Mesothelial cell of epicardium (in vitro differentiated cells): ENCODE data around the gene RAB17. TPM values are rescaled to one million over a fixed set of nuclear protein-coding genes. Genes with fewer than 3 reads are reported as not detected.

Source experiments
- DNase-seq, 2 experiments: peaks; one replicate each; pipeline ENCODE4 v3.0.0; 2021; ENCODE audit warnings: low spot score in 2 of 2; ENCODE audit not compliant: unreplicated experiment in 2 of 2
- H3K27ac Mint-ChIP-seq: 2 replicates; pipeline ENCODE4 v1.8.0; 2021; ENCODE audit warnings: mixed read lengths
- H3K27me3 Mint-ChIP-seq: 2 replicates; pipeline ENCODE4 v1.8.0; 2021; ENCODE audit warnings: low read depth, mixed read lengths
- H3K36me3 Mint-ChIP-seq: 2 replicates; pipeline ENCODE4 v1.8.0; 2021; ENCODE audit warnings: mixed read lengths
- H3K4me1 Mint-ChIP-seq: 2 replicates; pipeline ENCODE4 v1.8.0; 2021; ENCODE audit warnings: mixed read lengths
- H3K4me3 Mint-ChIP-seq: 2 replicates; pipeline ENCODE4 v1.8.0; 2021; ENCODE audit warnings: mild to moderate bottlenecking, moderate library complexity, mixed read lengths
- H3K9me3 Mint-ChIP-seq: 2 replicates; pipeline ENCODE4 v1.8.0; 2021; ENCODE audit warnings: mixed read lengths
- total RNA-seq: library from RNA; stranded (reverse); gene quantifications from 3 replicates; pipeline ENCODE4 v1.2.1, GENCODE V29; 2021
- TF ChIP-seq, protein P1 (sequence below): fragments of 200-600 bp; sonication (generic); IDR thresholded peaks from one replicate; pipeline ENCODE4 v1.5.0; 2021; ENCODE audit warnings: antibody characterized with exemption; ENCODE audit not compliant: unreplicated experiment

Gene RAB17
- total RNA-seq, 1 donor from 2014 or later: 10.6 TPM

DNA sequence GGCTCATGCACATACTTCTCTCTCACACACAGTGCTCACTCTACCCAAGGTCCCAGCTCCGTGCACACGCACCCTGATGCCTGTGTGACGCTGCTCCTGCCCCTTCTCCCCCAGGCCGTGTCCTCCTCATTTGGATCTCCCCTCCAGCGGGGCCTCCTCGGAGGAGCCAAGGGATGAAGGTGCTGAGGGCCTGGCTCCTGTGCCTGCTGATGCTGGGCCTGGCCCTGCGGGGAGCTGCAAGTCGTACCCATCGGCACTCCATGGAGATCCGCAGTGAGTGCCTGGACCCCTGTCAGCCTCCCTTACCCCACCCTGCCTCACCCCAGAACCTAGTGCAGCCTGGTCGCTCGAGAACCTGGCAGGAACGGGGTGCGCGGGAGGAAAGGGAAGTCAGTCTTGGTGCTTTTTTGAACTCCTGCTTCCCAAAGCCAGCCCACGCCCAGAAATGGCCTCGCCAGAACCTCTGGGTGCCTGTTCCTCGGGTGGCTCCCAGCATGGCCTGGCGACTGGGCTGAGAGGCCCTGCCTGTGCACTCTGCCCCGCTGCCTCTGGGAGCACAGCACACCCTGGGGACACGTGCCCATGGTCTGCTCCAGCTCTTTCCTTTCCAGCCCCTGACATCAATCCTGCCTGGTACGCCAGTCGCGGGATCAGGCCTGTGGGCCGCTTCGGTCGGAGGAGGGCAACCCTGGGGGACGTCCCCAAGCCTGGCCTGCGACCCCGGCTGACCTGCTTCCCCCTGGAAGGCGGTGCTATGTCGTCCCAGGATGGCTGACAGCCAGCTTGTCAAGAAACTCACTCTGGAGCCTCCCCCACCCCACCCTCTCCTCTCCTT, 23.9 kb downstream of the RAB17 start, which contains the start of gene PRLH:
TSS of gene PRLH (plus strand) at position 174 of the 835 bp plus-strand sequence. CDS start at position 174, 0 bp downstream.
- Mint-ChIP-seq H3K27ac (no peak within 1 kb of the TSS), H3K36me3 (no peaks in the 10 kb centered on the region), H3K4me1 (no peaks in the 10 kb centered on the region), H3K27me3 (peaks cover 18% of the 10 kb centered on the region), H3K4me3 (no peak within 1 kb of the TSS), H3K9me3 (peaks cover 3% of the 10 kb centered on the region)
- TF ChIP-seq, protein P1, sequence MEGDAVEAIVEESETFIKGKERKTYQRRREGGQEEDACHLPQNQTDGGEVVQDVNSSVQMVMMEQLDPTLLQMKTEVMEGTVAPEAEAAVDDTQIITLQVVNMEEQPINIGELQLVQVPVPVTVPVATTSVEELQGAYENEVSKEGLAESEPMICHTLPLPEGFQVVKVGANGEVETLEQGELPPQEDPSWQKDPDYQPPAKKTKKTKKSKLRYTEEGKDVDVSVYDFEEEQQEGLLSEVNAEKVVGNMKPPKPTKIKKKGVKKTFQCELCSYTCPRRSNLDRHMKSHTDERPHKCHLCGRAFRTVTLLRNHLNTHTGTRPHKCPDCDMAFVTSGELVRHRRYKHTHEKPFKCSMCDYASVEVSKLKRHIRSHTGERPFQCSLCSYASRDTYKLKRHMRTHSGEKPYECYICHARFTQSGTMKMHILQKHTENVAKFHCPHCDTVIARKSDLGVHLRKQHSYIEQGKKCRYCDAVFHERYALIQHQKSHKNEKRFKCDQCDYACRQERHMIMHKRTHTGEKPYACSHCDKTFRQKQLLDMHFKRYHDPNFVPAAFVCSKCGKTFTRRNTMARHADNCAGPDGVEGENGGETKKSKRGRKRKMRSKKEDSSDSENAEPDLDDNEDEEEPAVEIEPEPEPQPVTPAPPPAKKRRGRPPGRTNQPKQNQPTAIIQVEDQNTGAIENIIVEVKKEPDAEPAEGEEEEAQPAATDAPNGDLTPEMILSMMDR: no peak
- DNase-seq: no peak

DNA sequence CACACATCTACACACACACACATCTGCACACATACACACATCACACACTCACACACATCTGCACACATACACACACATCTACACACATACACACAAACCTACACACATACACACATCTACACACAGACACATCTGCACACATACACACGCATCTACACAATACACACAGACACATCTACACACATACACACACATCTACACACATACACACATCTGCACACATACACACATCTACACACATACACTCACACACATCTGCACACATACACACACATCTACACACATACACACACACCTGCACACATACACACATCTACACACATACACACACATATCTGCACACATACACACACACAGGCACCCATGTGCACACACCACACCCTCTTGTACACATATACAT, 24.6 kb downstream of the RAB17 start:
- Mint-ChIP-seq H3K36me3 (no peaks in the 10 kb centered on the region), H3K9me3 (peaks cover 3% of the 10 kb centered on the region), H3K27ac (no peak overlapping the region), H3K4me1 (no peaks in the 10 kb centered on the region), H3K27me3 (peaks cover 18% of the 10 kb centered on the region), H3K4me3 (no peak overlapping the region)
- TF ChIP-seq, protein P1: no peak
- DNase-seq: no peak

DNA sequence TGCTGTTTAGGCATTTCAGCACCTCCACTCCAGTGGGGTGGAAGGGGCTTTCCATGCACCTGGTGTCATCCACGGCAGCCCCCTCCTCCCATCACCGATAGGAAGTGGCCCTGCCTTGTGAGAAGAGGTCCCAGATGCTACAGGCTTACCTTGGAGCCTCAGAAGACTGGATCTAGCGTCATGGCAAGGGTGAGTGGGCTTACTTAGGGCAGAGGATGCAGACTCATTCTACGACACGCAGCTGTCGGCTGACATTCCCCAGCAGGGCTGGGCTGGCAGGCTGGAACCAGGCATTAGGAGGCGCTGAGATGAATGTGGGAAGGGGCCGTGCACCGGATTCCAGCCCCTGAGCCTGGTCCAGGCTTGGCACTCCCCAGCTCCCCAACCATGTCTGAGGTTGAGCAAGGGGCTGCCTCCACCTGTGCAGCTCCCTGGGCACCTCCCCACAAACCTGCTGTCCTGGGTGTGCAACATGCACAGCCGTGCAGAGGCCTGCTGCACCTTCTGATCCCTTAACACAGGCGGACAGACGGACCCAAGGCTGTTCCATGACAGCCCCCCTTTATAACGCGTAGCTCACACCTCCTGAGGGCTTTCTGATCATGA, 25.9 kb downstream of the RAB17 start:
- TF ChIP-seq, protein P1: no peak
- H3K4me3 Mint-ChIP-seq: no peak overlapping the region
- no peak for DNase-seq

DNA sequence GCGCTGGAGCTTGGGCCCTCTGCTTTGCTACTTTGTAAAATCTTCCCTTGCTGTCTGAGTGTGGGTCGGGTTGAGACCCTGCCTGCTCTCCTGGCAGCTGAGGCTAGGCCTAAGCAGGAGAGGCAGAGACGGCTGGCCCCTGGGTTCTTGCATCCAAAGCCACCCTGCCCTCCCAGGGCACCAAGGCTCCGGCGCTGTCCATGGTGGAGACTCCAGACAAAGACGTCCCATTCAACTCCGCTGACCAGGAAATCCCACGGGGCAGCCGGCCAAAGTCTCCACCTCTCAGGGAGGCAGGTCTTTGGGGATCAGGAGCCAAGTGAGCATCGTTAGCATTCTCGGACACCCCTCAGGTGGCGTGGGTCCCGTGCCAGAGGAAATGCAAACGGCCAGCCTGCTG, 26.7 kb downstream of the RAB17 start:
- DNase-seq: no peak
- H3K36me3 Mint-ChIP-seq: no peaks in the 10 kb centered on the region

More for the DNA sequence above, 25.9 kb downstream of the RAB17 start:
- Mint-ChIP-seq H3K27ac (no peak overlapping the region), H3K27me3 (peaks cover 20% of the 10 kb centered on the region), H3K9me3 (peaks cover 3% of the 10 kb centered on the region), H3K4me1 (no peaks in the 10 kb centered on the region), H3K36me3 (no peaks in the 10 kb centered on the region)

DNA sequence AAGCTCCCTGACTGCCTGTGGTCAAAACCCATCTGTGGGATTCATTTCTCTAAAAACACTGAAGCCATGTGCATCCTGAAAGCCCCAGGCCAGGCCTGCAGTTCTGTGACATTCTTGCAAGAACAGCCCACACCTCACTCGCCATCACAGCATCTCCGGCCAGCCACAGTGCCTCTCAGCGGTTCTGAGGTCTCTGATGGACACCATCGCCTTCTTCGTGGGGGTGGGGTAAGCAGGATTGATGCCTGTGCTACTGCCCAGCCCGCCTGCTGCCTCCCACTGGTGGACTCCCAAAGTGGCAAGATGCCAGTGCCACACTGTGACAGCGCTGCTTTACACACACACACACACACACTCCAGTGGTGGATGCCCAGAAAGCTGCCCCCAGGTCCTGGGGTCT, 29.3 kb downstream of the RAB17 start:
- no peak overlapping the region for H3K4me3 Mint-ChIP-seq
- TF ChIP-seq, protein P1: no peak
- H3K9me3 Mint-ChIP-seq: peaks cover 1% of the 10 kb centered on the region
- no peak for DNase-seq
- no peaks in the 10 kb centered on the region for H3K36me3 Mint-ChIP-seq
- no peak overlapping the region for H3K27ac Mint-ChIP-seq
- H3K27me3 Mint-ChIP-seq: peaks cover 21% of the 10 kb centered on the region
- no peaks in the 10 kb centered on the region for H3K4me1 Mint-ChIP-seq

More for the DNA sequence above, 26.7 kb downstream of the RAB17 start:
- TF ChIP-seq, protein P1: no peak
- no peak overlapping the region for H3K4me3 Mint-ChIP-seq
- peaks cover under 1% of the 10 kb centered on the region for H3K9me3 Mint-ChIP-seq
- H3K4me1 Mint-ChIP-seq: no peaks in the 10 kb centered on the region
- peaks cover 20% of the 10 kb centered on the region for H3K27me3 Mint-ChIP-seq
- H3K27ac Mint-ChIP-seq: no peak overlapping the region
